Renal cortex interstitium (tissue), 11 donors: ENCODE data around the gene C2CD2L. TPM values are rescaled to one million over a fixed set of nuclear protein-coding genes. Genes with fewer than 3 reads are reported as not detected.
"Not testable (repeated sequence)": the region's sequence is repeated elsewhere in the genome, so short reads cannot be mapped to it uniquely, and the experiment has no call there.

ENCODE experiments used
- DNase-seq, 11 donors: peaks; one replicate each; pipeline ENCODE4 v3.0.0-alpha.2; 2013; ENCODE audit warnings: low read depth in 9 of 11, low spot score in 4 of 11; ENCODE audit errors: extremely low read depth in 1 of 11
- polyA plus RNA-seq, 3 donors: library from polyadenylated mRNA; unstranded; fragments of 120-200 nt; gene quantifications; one replicate each; pipeline ENCODE4 v1.2.1, GENCODE V29; 2013; ENCODE audit not compliant: insufficient read length in 3 of 3

C2CD2L gene
- polyA plus RNA-seq, 3 donors = 8.7 to 11.0 (median 10.8) TPM

DNA sequence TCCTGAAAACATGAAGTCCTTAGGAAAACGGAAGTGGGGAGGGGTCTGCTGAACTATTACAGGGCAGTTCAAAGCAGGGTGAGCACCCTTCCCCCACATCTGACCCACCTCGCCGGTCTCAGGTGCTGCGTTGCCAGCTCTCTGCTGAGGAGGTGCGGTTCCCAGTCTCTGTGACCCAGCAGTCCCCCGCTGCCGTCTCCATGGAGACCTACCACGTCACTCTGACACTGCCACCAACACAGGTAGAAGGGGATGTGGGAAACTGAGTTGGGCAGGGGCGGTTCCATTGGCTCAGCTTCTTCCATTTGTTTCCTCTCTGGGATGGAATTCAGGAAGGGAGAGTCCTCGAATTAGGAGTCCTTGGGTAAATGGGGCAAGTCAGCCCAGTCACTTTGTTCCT lies 3.3 kb downstream of the C2CD2L start:
- no peak for DNase-seq

DNA sequence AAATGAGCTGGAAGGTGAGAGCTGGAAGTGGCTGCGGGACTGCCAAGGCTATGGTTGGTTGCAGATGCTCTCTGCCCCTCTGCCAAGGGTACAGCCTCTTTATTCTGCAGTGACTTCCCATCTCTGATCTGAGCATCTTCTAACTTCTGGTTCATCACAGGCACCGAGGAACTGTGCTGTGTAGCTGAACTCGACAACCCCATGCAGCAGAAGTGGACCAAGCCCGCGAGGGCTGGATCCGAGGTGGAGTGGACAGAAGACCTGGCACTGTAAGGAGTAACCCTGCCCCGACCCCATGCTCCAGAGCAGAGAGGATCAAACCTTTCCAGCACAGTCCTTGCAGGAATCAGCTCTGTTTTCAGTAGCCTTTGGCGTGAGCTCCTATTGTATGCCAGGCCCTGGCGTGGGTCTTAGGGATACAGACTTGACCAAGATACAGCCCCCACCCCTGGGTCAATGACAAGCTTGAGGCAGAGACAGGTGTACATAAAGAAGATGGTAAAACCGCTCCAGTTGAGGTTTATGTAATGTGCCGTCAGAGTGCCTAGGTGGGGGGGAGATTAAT lies 4.3 kb downstream of the C2CD2L start:
- DNase-seq = no peak

DNA sequence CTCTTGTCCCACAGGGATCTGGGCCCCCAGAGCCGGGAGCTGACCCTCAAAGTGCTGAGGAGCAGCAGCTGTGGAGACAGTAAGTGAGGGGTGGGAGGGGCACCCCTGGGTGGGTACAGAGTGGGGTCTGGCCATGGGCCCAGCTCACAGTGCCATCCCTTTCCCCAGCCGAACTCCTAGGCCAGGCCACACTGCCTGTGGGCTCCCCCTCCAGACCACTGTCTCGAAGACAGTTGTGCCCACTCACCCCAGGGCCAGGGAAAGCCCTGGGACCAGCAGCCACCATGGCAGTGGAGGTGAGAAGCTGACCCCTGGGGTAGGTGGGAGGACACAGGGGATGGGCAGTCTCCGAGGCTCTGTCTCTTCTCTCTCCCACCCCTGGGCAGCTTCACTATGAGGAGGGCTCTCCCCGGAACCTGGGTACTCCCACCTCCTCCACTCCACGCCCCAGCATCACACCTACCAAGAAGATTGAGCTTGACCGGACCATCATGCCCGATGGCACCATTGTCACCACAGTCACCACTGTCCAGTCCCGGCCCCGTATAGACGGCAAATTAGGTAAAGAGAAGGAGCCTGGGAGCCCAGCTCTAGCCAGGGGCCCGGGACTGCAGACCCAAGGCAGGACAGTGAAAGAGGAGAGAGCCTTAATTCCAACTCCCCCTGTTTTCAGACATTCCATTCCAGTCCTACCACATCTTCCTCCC lies 5.3 kb downstream of the C2CD2L start:
- no peak for DNase-seq

DNA sequence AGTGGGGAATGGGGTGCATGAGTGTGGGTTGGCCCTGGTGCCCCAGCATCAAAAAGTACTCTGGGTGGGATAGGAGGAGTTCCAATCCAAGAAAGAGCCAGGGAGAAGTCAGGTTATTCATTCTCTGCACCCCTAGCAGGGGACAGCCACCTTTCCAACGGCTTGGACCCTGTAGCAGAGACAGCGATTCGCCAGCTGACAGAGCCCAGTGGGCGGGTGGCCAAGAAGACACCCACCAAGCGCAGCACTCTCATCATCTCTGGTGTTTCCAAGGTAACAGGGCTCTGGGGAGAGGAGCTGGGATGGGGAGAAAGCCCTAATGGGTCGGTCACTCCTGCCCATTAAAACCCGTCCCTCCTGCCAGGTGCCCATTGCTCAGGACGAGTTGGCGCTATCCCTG lies 6.6 kb downstream of the C2CD2L start:
- DNase-seq = no peak

DNA sequence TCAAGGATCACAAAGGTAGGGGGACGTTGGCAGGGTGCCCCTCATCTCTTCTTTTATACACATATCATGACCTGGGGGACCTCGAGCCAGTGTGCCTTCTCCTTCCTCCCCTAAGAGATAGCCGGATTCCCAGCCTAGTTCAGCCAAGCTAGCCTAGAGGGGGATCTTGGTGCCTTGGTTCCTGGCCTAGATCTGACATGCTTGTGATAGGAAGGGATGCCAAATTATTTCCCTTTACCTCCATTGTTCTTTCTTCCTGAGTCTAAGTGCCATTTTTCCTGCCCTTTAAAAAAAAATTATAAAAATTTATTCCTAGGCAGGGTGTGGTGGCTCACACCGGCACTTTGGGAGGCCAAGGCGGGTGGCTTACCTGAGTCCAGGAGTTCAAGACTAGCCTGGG lies 7.2 kb downstream of the C2CD2L start:
- no peak for DNase-seq

DNA sequence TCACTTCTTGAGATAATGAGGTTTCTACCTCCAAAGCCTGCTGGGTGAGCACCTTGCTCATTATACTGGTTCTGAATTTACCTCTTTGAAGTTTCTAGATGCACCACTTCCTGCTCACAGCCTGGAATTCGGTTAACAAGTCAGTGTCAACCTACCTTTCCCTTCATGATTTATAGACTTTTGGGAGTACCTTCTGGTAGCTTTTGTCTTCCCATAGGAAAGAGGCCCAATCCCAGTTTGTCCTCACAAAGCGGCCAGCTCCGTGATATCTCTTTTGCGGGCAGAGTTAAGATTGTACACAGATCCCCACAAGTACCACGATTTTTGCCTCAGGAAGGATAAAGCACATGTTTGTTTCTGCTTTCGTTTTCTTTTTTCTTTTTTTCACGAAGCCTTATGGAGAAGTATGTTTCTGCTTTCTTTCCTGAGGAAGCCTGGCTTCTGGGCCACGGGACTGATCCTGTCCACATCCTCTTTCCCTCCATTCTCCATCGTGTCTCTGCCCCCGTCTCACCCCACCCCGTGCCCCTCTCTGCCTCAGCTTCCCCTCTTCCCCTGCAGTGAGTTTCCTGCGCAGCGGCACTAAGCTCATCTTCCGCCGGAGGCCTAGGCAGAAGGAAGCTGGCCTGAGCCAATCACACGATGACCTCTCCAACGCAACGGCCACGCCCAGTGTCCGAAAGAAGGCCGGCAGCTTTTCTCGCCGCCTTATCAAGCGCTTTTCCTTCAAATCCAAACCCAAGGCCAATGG lies 8.5 kb downstream of the C2CD2L start:
- no peak for DNase-seq

DNA sequence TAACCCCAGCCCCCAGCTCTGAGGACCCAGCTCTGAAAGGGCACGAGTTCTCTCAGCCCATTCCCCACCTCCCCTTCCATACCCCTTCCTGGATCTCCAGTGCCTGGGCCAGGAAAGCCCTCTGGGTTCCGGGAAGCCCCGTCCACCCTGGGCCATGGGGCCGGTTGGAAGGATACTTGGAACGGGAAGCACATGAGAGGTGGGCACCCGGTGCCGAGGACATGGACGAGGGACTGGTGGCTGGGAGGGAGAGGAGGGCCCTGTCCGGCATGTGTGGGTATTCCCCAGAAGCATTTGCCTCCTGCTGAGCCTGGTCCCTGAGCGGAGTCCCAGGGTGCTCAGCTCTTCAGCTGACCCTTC lies 9.1 kb downstream of the C2CD2L start:
- no peak for DNase-seq

DNA sequence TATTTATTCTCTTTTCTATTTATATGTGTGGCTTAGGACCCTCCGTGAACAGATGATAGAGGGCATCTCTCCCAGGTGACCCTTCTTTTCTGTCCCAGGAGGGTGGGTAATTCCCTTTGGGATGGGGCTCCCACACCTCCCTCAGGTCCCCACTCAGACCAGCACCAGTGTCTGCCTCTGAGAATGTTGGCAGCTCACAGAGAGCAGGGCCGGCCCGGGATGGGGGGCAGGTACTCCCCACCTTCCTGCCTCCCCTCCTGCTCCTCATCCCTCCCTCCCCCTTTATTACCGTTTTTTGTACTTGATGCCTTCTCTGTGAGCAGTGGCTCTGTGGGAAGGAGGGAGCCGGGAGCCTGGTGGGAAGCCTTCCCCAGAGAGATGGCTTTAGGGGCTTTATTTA lies 9.5 kb downstream of the C2CD2L start:
- no peak for DNase-seq

DNA sequence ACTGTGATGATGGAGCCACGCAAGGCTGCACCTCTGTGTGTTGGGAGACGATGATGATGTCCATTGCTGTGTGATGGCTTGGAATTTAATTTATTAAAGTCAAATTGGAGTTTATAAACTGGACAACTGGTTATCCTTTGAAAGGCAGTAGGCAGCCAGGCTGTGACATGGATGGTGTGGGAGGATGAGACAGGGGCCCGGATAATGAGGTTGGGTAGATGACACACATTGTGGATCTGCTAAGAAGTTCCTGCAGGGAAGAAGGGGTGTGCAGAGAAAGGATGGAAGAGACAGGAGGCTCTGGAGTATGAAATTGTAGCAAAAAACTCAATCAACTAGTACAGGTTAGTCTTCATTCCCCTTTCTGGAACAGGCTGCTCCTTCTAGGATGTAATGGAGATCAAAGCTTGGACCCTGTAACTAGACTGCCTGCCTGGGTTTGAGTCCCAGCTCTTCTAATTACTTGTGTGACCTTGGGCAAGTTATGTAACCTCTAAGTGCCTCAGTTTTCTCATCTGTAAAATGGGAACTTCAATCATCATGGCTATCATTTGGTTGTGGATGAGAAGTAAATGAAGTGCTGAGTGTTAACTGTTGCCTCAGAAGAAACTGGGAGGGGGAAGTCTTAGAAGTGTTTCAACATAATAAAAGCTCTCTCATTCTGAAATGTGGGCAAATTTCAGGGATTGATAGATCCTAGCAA lies 10.0 kb downstream of the C2CD2L start:
- DNase-seq = no peak

DNA sequence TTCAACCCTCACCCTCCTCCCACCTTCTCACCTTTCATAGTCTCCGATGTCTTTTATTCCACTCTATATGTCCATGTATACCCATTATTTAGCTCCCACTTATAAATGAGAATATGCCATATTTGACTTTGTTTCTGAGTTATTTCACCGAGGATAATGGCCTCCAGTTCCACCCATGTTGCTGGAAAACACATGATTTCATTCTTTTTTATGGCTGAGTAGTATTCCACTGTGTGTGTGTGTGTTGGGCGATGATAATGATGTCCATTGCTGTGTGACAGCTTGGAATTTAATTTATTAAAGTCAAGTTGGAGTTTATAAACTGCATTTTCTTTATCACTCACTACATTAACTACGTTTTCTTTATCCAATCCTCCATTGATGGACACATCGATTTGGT lies 11.1 kb downstream of the C2CD2L start:
- no peak for DNase-seq

DNA sequence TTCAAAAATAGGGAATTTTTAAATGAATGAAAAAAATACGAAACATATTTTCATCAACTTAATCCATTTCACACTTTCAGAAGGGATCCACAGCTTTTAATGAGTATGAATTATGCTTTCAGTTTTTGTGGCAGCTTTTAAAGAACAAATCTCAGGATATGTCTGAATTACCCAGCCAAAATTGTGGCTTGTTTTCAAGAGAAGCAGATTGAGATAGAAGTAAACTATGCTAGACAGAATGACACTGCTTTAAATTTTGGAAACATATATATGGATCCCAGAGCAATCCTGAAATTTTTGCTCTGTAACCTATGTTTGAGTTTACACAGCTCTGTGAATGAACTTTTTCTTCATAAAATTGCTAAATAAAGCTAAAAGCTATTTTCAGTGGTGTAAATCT lies 11.8 kb downstream of the C2CD2L start:
- no peak for DNase-seq

DNA sequence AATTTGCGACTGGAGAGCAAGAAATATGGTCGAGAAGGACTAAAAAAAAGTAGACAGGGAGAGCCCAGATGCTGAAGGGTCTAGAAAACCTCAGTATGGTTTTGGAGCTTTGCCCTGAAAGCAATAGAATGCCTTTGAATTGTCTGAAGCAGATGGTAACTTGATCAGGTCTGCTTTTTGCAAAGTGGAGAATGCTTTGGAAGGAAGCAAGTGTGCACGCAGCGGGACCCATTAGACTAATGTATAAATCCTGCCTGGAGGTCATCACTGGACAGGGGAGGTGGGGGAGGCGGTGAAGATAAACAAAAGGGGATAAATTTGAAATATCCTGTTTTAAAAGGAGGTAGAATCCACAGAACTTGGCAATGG lies 13.5 kb downstream of the C2CD2L start:
- peak in 4 of 11 donors; percentile 48 to 68 (median 62) for DNase-seq

DNA sequence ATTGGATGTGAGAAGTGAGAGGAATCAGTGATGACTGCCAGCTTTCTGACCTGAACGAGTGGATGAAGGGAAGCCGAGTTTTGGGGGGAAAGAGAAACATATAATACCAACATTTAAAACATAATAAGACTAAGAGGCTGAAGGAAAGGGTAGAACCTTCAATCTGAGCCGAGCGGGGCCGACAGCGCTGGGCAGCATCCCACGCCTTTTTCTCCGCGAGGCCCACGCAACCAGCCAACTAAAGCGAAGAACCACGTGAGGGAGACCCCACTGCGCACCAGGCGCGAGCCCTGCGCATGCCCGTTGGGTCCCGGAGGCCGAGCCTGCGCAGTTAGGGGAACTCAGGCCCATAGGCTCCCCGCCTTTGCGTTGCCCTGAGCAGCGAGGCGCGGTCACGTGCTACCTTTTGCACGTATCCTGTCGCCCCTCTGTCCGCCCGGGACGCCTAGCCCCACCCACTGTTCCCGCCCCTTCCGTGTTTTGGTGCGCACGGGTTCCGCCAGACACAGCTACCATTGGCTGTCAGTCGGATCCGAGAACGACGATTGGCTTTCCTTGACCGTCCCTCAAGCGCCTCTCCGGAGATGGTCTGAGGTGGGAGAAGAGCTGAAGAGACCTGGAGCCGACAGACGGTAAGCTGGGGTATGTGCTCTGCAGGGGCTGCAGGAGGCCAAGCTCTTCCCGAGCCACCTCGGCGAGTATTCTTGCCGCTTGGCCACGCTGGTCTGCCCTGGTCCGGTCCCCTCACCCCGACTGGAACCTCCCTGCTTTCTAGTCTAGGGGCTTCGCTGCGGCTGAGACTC lies 14.1 kb downstream of the C2CD2L start, which contains the start of gene HINFP:
HINFP (plus strand) TSS at position 573 of the 803 bp plus-strand sequence. CDS start 5,365 bp downstream, outside the sequence.
- DNase-seq = peak; percentile 92 to 99 (median 99)

DNA sequence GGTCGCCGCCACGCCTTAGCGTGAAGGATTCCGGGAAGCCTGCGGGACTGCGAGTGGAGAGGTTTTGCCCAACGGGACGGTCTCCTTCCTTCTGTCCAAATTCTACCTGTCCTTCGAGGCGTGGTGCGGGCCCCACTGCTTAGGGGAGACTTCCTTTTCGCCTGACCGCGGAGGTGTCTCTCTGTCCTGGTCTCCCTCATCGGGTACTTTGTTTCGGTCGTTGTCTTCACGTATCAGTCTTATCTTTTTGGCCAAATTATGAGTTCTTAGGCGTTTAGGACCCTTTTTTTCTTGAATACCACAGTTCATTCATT lies 14.6 kb downstream of the C2CD2L start:
- no peak for DNase-seq

DNA sequence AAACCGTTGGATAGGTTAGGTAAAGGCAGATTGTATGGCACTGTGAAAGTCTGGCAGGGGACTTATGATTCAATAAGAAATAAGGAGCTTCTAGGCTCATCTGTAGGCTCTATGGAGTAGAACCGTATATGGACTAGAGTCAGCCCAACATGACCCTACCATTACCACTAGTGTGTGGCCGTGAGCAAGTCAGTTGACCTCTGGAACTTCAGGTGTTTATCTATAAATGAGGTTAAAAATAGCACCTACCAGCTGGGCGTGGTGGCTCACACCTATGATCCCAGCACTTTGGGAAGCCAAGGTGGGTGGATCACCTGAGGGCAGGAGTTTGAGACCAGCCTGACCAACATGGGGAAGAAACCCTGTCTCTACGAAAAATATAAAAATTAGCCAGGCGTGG lies 18.7 kb downstream of the C2CD2L start:
- DNase-seq = no peak

DNA sequence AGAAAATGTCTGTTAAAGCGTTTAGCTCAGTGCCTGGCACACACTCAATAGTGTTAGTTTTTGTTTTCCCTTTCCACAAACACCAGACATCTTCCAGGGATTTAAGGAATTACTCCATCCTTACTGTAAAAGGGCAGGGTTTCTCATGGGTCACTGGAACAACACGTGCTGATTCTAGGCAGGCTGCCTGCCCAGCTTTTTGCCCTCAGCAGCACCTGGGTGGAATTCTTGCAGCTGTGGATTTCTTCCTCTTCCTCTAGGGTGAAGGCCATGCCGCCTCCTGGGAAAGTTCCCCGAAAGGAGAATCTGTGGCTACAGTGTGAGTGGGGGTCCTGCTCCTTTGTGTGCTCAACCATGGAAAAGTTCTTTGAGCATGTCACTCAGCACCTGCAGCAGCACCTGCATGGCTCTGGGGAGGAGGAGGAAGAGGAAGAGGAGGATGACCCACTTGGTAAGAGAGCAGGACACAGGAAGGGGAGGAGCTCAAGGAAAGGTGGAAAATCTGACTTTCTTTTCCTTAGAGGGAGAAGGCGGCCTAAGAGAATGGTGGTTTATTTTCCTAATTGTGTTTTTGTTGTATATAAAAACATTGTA lies 19.6 kb downstream of the C2CD2L start:
- DNase-seq = no peak

DNA sequence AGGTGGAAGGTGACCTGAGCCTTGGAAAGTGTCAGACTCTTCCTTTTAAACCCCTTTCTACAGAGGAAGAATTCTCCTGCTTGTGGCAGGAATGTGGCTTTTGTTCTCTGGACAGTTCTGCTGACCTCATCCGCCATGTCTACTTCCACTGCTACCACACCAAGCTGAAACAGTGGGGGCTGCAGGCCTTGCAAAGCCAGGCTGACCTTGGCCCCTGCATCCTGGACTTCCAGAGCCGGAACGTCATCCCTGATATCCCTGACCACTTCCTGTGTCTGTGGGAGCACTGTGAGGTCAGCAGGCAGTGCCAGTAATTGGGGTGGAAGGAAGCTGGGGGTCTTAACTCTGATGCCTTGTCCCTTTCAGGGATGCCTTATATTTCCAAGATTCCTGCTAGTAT lies 23.5 kb downstream of the C2CD2L start:
- DNase-seq = no peak

DNA sequence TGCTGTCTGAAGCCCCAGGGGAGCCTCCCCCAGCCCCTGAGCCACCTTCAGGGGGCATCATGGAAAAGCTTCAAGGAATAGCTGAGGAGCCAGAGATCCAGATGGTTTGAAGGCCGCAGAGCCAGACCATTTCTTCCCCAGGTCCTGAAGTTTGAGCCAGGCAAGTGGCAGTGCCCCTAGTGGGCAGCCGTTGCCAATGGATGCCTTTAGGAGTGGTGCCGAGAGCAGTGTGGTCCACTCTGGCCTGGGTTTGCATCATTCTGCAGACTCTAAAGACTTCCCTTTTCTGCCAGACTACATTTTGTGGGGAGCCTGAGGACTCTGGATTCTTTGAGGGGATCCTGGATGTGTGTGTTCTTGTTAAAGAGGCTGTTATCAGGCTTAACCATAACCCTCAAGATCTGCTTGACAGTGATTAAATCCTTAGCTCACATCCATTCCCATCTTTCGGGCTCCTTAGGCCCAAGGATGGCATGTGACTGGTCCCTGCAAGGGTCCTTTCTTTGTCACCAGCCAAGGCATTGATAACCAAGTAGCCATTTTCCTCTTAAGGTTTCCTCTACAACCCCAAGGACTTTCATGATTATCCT lies 27.3 kb downstream of the C2CD2L start:
- DNase-seq = no peak

DNA sequence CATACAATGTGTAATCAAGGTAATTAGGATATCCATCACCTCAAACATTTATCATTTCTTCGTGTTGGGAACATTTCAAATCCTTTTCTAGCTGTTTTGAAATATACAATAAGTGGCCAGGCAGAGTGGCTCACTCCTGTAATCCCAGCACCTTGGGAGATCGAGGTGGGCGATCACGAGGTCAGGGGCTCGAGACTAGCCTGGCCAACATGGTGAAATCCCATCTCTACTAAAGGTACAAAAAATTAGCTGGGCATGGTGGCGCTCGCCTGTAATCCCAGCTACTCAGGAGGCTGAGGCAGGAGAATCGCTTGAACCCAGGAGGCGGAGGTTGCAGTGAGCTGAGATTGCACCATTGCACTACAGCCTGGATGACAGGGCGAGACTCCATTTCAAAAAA lies 32.1 kb downstream of the C2CD2L start:
- DNase-seq = not testable (repeated sequence)
